Stimulated activated CD8-positive, alpha-beta memory T cell treated with anti-CD3 and anti-CD28 coated beads, Interleukin-12 subunit alpha, Interleukin-12 subunit beta, amount 100 ng/mL, for 24 hours (primary cell): ENCODE results near the gene KLKB1.
"Not testable (repeated sequence)": the region's sequence is repeated elsewhere in the genome, so short reads cannot be mapped to it uniquely, and the experiment has no call there.

ENCODE experiments used
- DNase-seq: peaks from one replicate; pipeline ENCODE4 v3.0.0-alpha.2; 2020; ENCODE audit errors: extremely low read depth

The KLKB1 gene

GRCh38 chr4:186265250-186265649 lies 37.9 kb downstream of the KLKB1 start:
- not testable (repeated sequence) for DNase-seq

GRCh38 chr4:186265683-186266652 lies 38.7 kb downstream of the KLKB1 start, which contains the start of gene F11:
Gene F11 (plus strand): TSS chr4:186266189. CDS start chr4:186267137, 948 bp downstream.
- no peak for DNase-seq

- no peak for DNase-seq
Measured at GRCh38 chr4:186266729-186267456, 39.6 kb downstream of the KLKB1 start.

- DNase-seq = no peak
Measured at GRCh38 chr4:186271081-186271678, 43.9 kb downstream of the KLKB1 start.

GRCh38 chr4:186272699-186273391 lies 45.5 kb downstream of the KLKB1 start:
- no peak for DNase-seq

- not testable (repeated sequence) for DNase-seq
Measured at GRCh38 chr4:186273392-186273789, 46.1 kb downstream of the KLKB1 start.

- DNase-seq = no peak
Measured at GRCh38 chr4:186283311-186283710, 56.0 kb downstream of the KLKB1 start.

- no peak for DNase-seq
Measured at GRCh38 chr4:186285147-186285546, 57.8 kb downstream of the KLKB1 start.

GRCh38 chr4:186286581-186286980 lies 59.3 kb downstream of the KLKB1 start:
- DNase-seq = no peak

- no peak for DNase-seq
Measured at GRCh38 chr4:186291256-186291890, 64.1 kb downstream of the KLKB1 start.

- DNase-seq = no peak
Measured at GRCh38 chr4:186294160-186294559, 66.9 kb downstream of the KLKB1 start.

- DNase-seq = no peak
Measured at GRCh38 chr4:186296481-186296880, 69.2 kb downstream of the KLKB1 start.

GRCh38 chr4:186297013-186297645 lies 69.8 kb downstream of the KLKB1 start:
- no peak for DNase-seq

GRCh38 chr4:186298031-186298647 lies 70.8 kb downstream of the KLKB1 start:
- no peak for DNase-seq

- no peak for DNase-seq
Measured at GRCh38 chr4:186299291-186299690, 72.0 kb downstream of the KLKB1 start.

- no peak for DNase-seq
Measured at GRCh38 chr4:186300659-186301390, 73.5 kb downstream of the KLKB1 start.

- DNase-seq = no peak
Measured at GRCh38 chr4:186304216-186304615, 76.9 kb downstream of the KLKB1 start.

GRCh38 chr4:186304866-186305505 lies 77.7 kb downstream of the KLKB1 start:
- no peak for DNase-seq

GRCh38 chr4:186307497-186307896 lies 80.2 kb downstream of the KLKB1 start:
- DNase-seq = no peak
